ENCODE data around the gene LMO1. TPM values are rescaled to one million over a fixed set of nuclear protein-coding genes. Genes with fewer than 3 reads are reported as not detected.

Gene LMO1
- total RNA-seq, 3 donors from 2014 or later (not counting 1 experiment from before 2014, with no cell fraction given): not detected

DNA sequence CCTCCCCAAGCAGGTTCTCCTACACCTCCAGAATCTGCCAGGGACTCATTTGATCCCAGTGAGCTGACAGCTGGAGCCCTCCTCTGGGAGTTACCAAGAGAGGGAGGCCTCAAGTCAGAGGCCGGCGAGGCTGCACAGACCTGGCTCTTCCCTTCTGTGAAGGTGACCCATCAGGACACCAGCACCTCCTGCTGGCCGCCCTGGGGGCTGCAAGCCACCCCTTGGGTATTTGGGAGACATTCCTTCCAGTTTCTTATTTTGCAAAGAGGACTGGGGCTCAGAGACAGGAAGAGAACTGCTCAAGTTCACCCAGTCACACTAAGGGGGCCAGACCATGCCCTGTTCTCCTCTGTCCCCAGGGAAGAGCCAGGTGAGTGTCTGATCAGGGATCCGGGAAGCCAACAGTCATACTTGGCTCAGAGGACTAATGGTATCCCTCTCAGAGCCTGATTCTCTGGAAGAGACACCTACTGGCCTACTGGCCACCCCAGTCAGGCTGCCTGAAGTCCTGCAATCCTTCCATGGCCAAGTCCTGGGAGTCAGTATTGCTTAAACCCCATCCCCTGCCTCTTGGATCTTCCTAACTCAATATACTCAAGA is 54.4 kb downstream of the LMO1 start:
- Histone ChIP-seq H3K27ac (ENCODE audit: low read length) (no peak overlapping the region), H3K27me3 (ENCODE audit: control insufficient read depth, insufficient read depth, low read length) (peaks cover 4% of the 10 kb centered on the region), H3K4me3 (ENCODE audit: low read length) (no peak overlapping the region), H3K9me3 (ENCODE audit: control insufficient read depth, insufficient read depth, low read length) (no peaks in the 10 kb centered on the region), H3K36me3 (ENCODE audit: control insufficient read depth, insufficient read depth, low read length) (no peaks in the 10 kb centered on the region), H3K4me1 (ENCODE audit: control insufficient read depth, insufficient read depth, low read length) (peaks cover 15% of the 10 kb centered on the region)
- peak in 1 of 2 donors; percentile 13 for DNase-seq
- no peaks in the 10 kb centered on the region for H3K9me3 Mint-ChIP-seq
- H3K36me3 Mint-ChIP-seq: no peaks in the 10 kb centered on the region
- intact Hi-C loops (cut with micrococcal nuclease): no loop called here
- TF ChIP-seq CTCF (IDR thresholded peaks at IDR 0.05): peak; percentile 18
- ATAC-seq: no peak
- H3K4me1 Mint-ChIP-seq: peaks cover 0 to 8% of the 10 kb centered on the region in 2 donors
- H3K27ac Mint-ChIP-seq: no peak overlapping the region
- 78% methylated on average over 4 of the region's 4 CpGs for WGBS (ENCODE audit: insufficient coverage)
- H3K27me3 Mint-ChIP-seq (ENCODE audit: low read depth in 2 of 2): peaks cover 22 to 59% of the 10 kb centered on the region in 2 donors
- H3K4me3 Mint-ChIP-seq: no peak overlapping the region

- H3K36me3 Mint-ChIP-seq: no peaks in the 10 kb centered on the region
- ATAC-seq: no peak
- no peak overlapping the region for H3K27ac ChIP-seq (ENCODE audit: low read length)
- WGBS (ENCODE audit: insufficient coverage): 50% methylated on average over 19 of the region's 20 CpGs
- no peaks in the 10 kb centered on the region for H3K9me3 ChIP-seq (ENCODE audit: control insufficient read depth, insufficient read depth, low read length)
- no peak overlapping the region for H3K4me3 Mint-ChIP-seq
- no peaks in the 10 kb centered on the region for H3K36me3 ChIP-seq (ENCODE audit: control insufficient read depth, insufficient read depth, low read length)
- no peak overlapping the region for H3K4me3 ChIP-seq (ENCODE audit: low read length)
- intact Hi-C loops (cut with micrococcal nuclease): no loop called here
- no peak for TF ChIP-seq CTCF (IDR thresholded peaks at IDR 0.05)
- H3K27me3 ChIP-seq (ENCODE audit: control insufficient read depth, insufficient read depth, low read length): peaks cover 4% of the 10 kb centered on the region
- H3K27me3 Mint-ChIP-seq (ENCODE audit: low read depth in 2 of 2): peaks cover 27 to 58% of the 10 kb centered on the region in 2 donors
- DNase-seq: no peak
- peaks cover 0 to 8% of the 10 kb centered on the region in 2 donors for H3K4me1 Mint-ChIP-seq
- H3K9me3 Mint-ChIP-seq: no peaks in the 10 kb centered on the region
- H3K27ac Mint-ChIP-seq: peak overlapping the region in 1 of 2 donors; percentile 42
- peaks cover 26% of the 10 kb centered on the region for H3K4me1 ChIP-seq (ENCODE audit: control insufficient read depth, insufficient read depth, low read length)
Measured at GRCh38 chr11:8207080-8208000, 56.3 kb downstream of the LMO1 start.

- Histone ChIP-seq H3K4me3 (ENCODE audit: low read length) (no peak overlapping the region), H3K9me3 (ENCODE audit: control insufficient read depth, insufficient read depth, low read length) (no peaks in the 10 kb centered on the region), H3K4me1 (ENCODE audit: control insufficient read depth, insufficient read depth, low read length) (peaks cover 30% of the 10 kb centered on the region), H3K36me3 (ENCODE audit: control insufficient read depth, insufficient read depth, low read length) (no peaks in the 10 kb centered on the region), H3K27ac (ENCODE audit: low read length) (peak overlapping the region; percentile 40), H3K27me3 (ENCODE audit: control insufficient read depth, insufficient read depth, low read length) (peaks cover 4% of the 10 kb centered on the region)
- H3K36me3 Mint-ChIP-seq: no peaks in the 10 kb centered on the region
- 12% methylated on average over 30 of the region's 31 CpGs for WGBS (ENCODE audit: insufficient coverage)
- DNase-seq: no peak
- H3K27ac Mint-ChIP-seq: peak overlapping the region in 1 of 2 donors; percentile 42
- H3K4me1 Mint-ChIP-seq: peaks cover 0 to 8% of the 10 kb centered on the region in 2 donors
- ATAC-seq: peak in 1 of 3 donors; percentile 68
- H3K9me3 Mint-ChIP-seq: no peaks in the 10 kb centered on the region
- peaks cover 27 to 51% of the 10 kb centered on the region in 2 donors for H3K27me3 Mint-ChIP-seq (ENCODE audit: low read depth in 2 of 2)
- intact Hi-C loops (cut with micrococcal nuclease): no loop called here
- TF ChIP-seq CTCF (IDR thresholded peaks at IDR 0.05): no peak
- H3K4me3 Mint-ChIP-seq: no peak overlapping the region
Measured at GRCh38 chr11:8206251-8207079, 57.2 kb downstream of the LMO1 start.
